ENCODE measurements around the gene MFSD2A. TPM values are rescaled to one million over a fixed set of nuclear protein-coding genes. Genes with fewer than 3 reads are reported as not detected.

MFSD2A gene
- total RNA-seq, 1 experiment from 2014 or later, result 8.0 TPM

- Histone ChIP-seq H3K4me1 (ENCODE audit: control insufficient read depth in 1 of 2, insufficient read depth in 2 of 2, low read length in 2 of 2) (peaks cover 3 to 10% of the 10 kb centered on the region in 2 experiments), H4K20me1 (ENCODE audit: insufficient read depth) (no peaks in the 10 kb centered on the region), H3K4me3 (replicated peaks in 1 of 2; ENCODE audit: low read depth in 1 of 2, low read length in 2 of 2) (no peak overlapping the region), H3K9me3 (ENCODE audit: control insufficient read depth in 1 of 2, insufficient read depth in 1 of 2, low read depth in 1 of 2, low read length in 2 of 2) (no peaks in the 10 kb centered on the region), H3K79me2 (ENCODE audit: insufficient read depth, low read length) (no peaks in the 10 kb centered on the region), H3K27ac (ENCODE audit: low read depth, low read length) (no peak overlapping the region), H2AFZ (ENCODE audit: low read depth, low read length, poor library complexity, severe bottlenecking) (no peak overlapping the region), H3K9ac (ENCODE audit: low read length) (no peak overlapping the region), H3K27me3 (ENCODE audit: insufficient read depth, low read length) (no peaks in the 10 kb centered on the region), H3K36me3 (ENCODE audit: control insufficient read depth in 1 of 2, insufficient read depth in 2 of 2, low read length in 2 of 2) (no peaks in the 10 kb centered on the region), H3K9me2 (ENCODE audit: insufficient read depth) (no peaks in the 10 kb centered on the region), H3K4me2 (ENCODE audit: low read length) (no peak overlapping the region)
- CTCF ChIA-PET, result interaction anchor here (1.4 kb wide), 1 partner anchor 66 kb away, joined by 3 read pairs; no protein-coding TSS in a partner anchor
- POLR2A ChIA-PET, result no interaction called here
- intact Hi-C loops (cut with micrococcal nuclease), result no loop called here
- no peak for ATAC-seq
- RAD21 ChIA-PET (ENCODE audit: low non-redundant PET in 1 of 2, low total read pairs in 2 of 2, uncharacterized antibody in 2 of 2, unreplicated experiment in 2 of 2), result no interaction called here
- no peak for TF ChIP-seq TCF7L2 (IDR thresholded peaks at IDR 0.05; ENCODE audit: borderline replicate concordance, extremely low read depth, insufficient read depth, insufficient read length)
- TF ChIP-seq POLR2A (IDR thresholded peaks at IDR 0.05; ENCODE audit: borderline replicate concordance, extremely low read depth, insufficient read depth, insufficient read length), result no peak
- no peak for TF ChIP-seq YY1 (IDR thresholded peaks at IDR 0.05; ENCODE audit: extremely low read depth, insufficient replicate concordance, low read depth, low read length)
- no peak for TF ChIP-seq EZH2 (IDR thresholded peaks at IDR 0.05)
- TF ChIP-seq ELF1 (IDR thresholded peaks at IDR 0.05; ENCODE audit: borderline replicate concordance, low read depth), result no peak
- no peak for TF ChIP-seq SRF (IDR thresholded peaks at IDR 0.05; ENCODE audit: low read depth)
- no peak for TF ChIP-seq EGR1 (IDR thresholded peaks at IDR 0.05; ENCODE audit: low read depth)
- no peak for TF ChIP-seq CBX3 (IDR thresholded peaks at IDR 0.05; ENCODE audit: low read depth)
- no peak for TF ChIP-seq FOSL1 (IDR thresholded peaks at IDR 0.05; ENCODE audit: low read depth)
- TF ChIP-seq ZBTB33 (IDR thresholded peaks at IDR 0.05; ENCODE audit: extremely low read depth, insufficient replicate concordance, low read length), result no peak
- no peak for TF ChIP-seq SP1 (IDR thresholded peaks at IDR 0.05; ENCODE audit: low read depth)
- TF ChIP-seq REST (IDR thresholded peaks at IDR 0.05; ENCODE audit: low read depth), result no peak
- no peak for TF ChIP-seq POLR2AphosphoS5 (IDR thresholded peaks at IDR 0.05; ENCODE audit: low read depth, low read length)
- TF ChIP-seq MAX (IDR thresholded peaks at IDR 0.05), result no peak
- TF ChIP-seq ATF3 (IDR thresholded peaks at IDR 0.05), result no peak
- DNase-seq (ENCODE audit: low read depth, low spot score), result no peak
- no TSS peak for BruUV-seq (replicated peaks)
Observed at GRCh38 chr1:39984951-39985350, 30.0 kb downstream of the MFSD2A start.
